ENCODE data around the gene RNF157.
A peak's percentile ranks its signal among the peaks of the same experiment; 100 is the strongest.
"Not testable (repeated sequence)": the region's sequence is repeated elsewhere in the genome, so short reads cannot be mapped to it uniquely, and the experiment has no call there.

Gene RNF157

GRCh38 chr17:76188213-76189016 is 51.9 kb downstream of the RNF157 start:
- no peak for DNase-seq

- not testable (repeated sequence) for DNase-seq
These were observed 53.5 kb downstream of the RNF157 start for GRCh38 chr17:76186774-76187173.

- no peak for DNase-seq
These were observed 56.0 kb downstream of the RNF157 start for GRCh38 chr17:76184290-76184689.

- peak; percentile 95 for DNase-seq
These were observed 58.1 kb downstream of the RNF157 start for GRCh38 chr17:76182016-76182764.

- no peak for DNase-seq
These were observed 60.5 kb downstream of the RNF157 start for GRCh38 chr17:76179496-76180467.

GRCh38 chr17:76178124-76178523 is 62.2 kb downstream of the RNF157 start:
- DNase-seq: no peak

- no peak for DNase-seq
These were observed 63.4 kb downstream of the RNF157 start for GRCh38 chr17:76176701-76177574.

GRCh38 chr17:76174037-76174436 is 66.3 kb downstream of the RNF157 start:
- no peak for DNase-seq

GRCh38 chr17:76173474-76173873 is 66.8 kb downstream of the RNF157 start:
- no peak for DNase-seq

- DNase-seq: no peak
These were observed 68.6 kb downstream of the RNF157 start for GRCh38 chr17:76171706-76172105.

GRCh38 chr17:76170114-76170513 is 70.2 kb downstream of the RNF157 start:
- DNase-seq: no peak

- DNase-seq: no peak
These were observed 73.4 kb downstream of the RNF157 start for GRCh38 chr17:76166906-76167305.

- no peak for DNase-seq
These were observed 74.1 kb downstream of the RNF157 start for GRCh38 chr17:76166168-76166567.

GRCh38 chr17:76164331-76164730 is 76.0 kb downstream of the RNF157 start:
- DNase-seq: no peak

GRCh38 chr17:76163919-76164318 is 76.4 kb downstream of the RNF157 start:
- no peak for DNase-seq

GRCh38 chr17:76161619-76162266 is 78.5 kb downstream of the RNF157 start:
- DNase-seq: no peak

- no peak for DNase-seq
These were observed 79.3 kb downstream of the RNF157 start for GRCh38 chr17:76160896-76161528.

GRCh38 chr17:76159157-76159556 is 81.1 kb downstream of the RNF157 start:
- DNase-seq: no peak

GRCh38 chr17:76157759-76158158 is 82.5 kb downstream of the RNF157 start:
- no peak for DNase-seq

- DNase-seq: no peak
These were observed 83.7 kb downstream of the RNF157 start for GRCh38 chr17:76156662-76156991.

All from activated T-cell treated with anti-CD3 and anti-CD28 coated beads for 4 hours (primary cell).